K562 (cell line): ENCODE measurements around the gene CLDN20. TPM values are rescaled to one million over a fixed set of nuclear protein-coding genes. Genes with fewer than 3 reads are reported as not detected.

Source experiments
- BCOR ChIP-seq: fragments of 450-650 bp; IDR thresholded peaks from 2 replicates; pipeline ENCODE4 v1.6.1; 2016
- HDAC8 ChIP-seq: fragments of 450-650 bp; IDR thresholded peaks from 2 replicates; pipeline ENCODE4 v1.6.1; 2016; ENCODE audit warnings: mild to moderate bottlenecking, missing genetic modification characterization, moderate library complexity, missing compliant biosample characterization
- JUN ChIP-seq, 2 experiments: sonication (generic) in 1 of 2; formaldehyde crosslinking in 1 of 2; IDR thresholded peaks; 2 replicates each; pipeline versions ENCODE4 v1.6.1 to v1.8.0; 2012 to 2022; ENCODE audit warnings: borderline replicate concordance in 2 of 2, mild to moderate bottlenecking in 2 of 2, improper control_type of control experiment in 1 of 2, low read depth in 1 of 2, low read length in 1 of 2, missing genetic modification reagents in 1 of 2
- KLF10 ChIP-seq: fragments of 250-450 bp; sonication (Bioruptor Pico); IDR thresholded peaks from 2 replicates; pipeline ENCODE4 v1.6.1; 2021; ENCODE audit warnings: matching md5 sums
- MAFF ChIP-seq: IDR thresholded peaks from 2 replicates; pipeline ENCODE4 v1.6.1; 2012; ENCODE audit warnings: low read length, improper control_type of control experiment
- MEF2A ChIP-seq: IDR thresholded peaks from 2 replicates; pipeline ENCODE4 v1.6.1; 2011; ENCODE audit warnings: low read depth, mild to moderate bottlenecking, low read length, moderate library complexity; ENCODE audit not compliant: control insufficient read depth
- PKNOX1 ChIP-seq: fragments of 450-650 bp; IDR thresholded peaks from 2 replicates; pipeline ENCODE4 v1.6.1; 2016
- PTBP1 ChIP-seq: fragments of 200-400 bp; formaldehyde crosslinking; IDR thresholded peaks from 2 replicates; pipeline ENCODE4 v1.6.1; 2017; ENCODE audit warnings: low read depth, low read length
- RAD51 ChIP-seq: fragments of 450-650 bp; IDR thresholded peaks from 2 replicates; pipeline ENCODE4 v1.7.1; 2016; ENCODE audit warnings: low read depth, mild to moderate bottlenecking, borderline replicate concordance
- SETDB1 ChIP-seq: IDR thresholded peaks from one replicate; pipeline ENCODE4 v1.6.1; 2012; ENCODE audit warnings: low read length, control low read depth, inconsistent platforms
- SMC3 ChIP-seq: conservative IDR thresholded peaks from 2 replicates; pipeline ENCODE4 v1.6.1; 2011; ENCODE audit warnings: low read depth, low read length, improper control_type of control experiment; ENCODE audit not compliant: insufficient read depth
- TGIF2 ChIP-seq: sonication (generic); formaldehyde crosslinking; IDR thresholded peaks from 2 replicates; pipeline ENCODE4 v1.8.1; 2022; ENCODE audit warnings: mild to moderate bottlenecking, missing genetic modification reagents, moderate library complexity
- ZC3H11A ChIP-seq: IDR thresholded peaks from 2 replicates; pipeline ENCODE4 v1.6.1; 2012; ENCODE audit warnings: low read depth, low read length, improper control_type of control experiment
- ZFP30 ChIP-seq: fragments of 250-450 bp; sonication (Bioruptor Pico); IDR thresholded peaks from 2 replicates; pipeline ENCODE4 v1.8.0; 2022; ENCODE audit warnings: moderate library complexity, mild to moderate bottlenecking, inconsistent platforms, borderline replicate concordance
- ZNF41 ChIP-seq: fragments of 250-450 bp; sonication (Bioruptor Pico); conservative IDR thresholded peaks from 2 replicates; pipeline ENCODE4 v1.4.0; 2020; ENCODE audit warnings: mild to moderate bottlenecking
- ZNF778 ChIP-seq: fragments of 450-650 bp; formaldehyde crosslinking; IDR thresholded peaks from 2 replicates; pipeline ENCODE4 v1.4.0; 2020; ENCODE audit warnings: mild to moderate bottlenecking, moderate library complexity
- polyA plus RNA-seq, 8 experiments: library from polyadenylated mRNA; depleted of rRNA in 4 of 8; stranded (reverse) in 5 of 8; unstranded in 3 of 8; fragments of >200 nt; fragmentation: Nextera tagmentation in 2 of 8; fragmentation: Illumina TruSeq in 1 of 8; extraction: Ambion mirVana in 2 of 8; extraction: Trizol in 1 of 8; gene quantifications; 2 replicates each; pipeline versions ENCODE4 v1.2.1 to v1.2.3, GENCODE V29; 2011 to 2014; ENCODE audit warnings: inconsistent platforms in 1 of 8, missing spikeins in 1 of 8
- total RNA-seq, 7 experiments: library from RNA; depleted of rRNA in 6 of 7; stranded (reverse); fragments of >200 nt in 6 of 7; fragmentation: Illumina TruSeq in 2 of 7; extraction: Trizol in 2 of 7; gene quantifications; 2 replicates each; pipeline versions ENCODE4 v1.2.1 to v1.2.3, GENCODE V29; 2011 to 2021; ENCODE audit warnings: low replicate concordance in 1 of 7
- TF ChIP-seq, protein P1 (sequence below), 3 experiments: fragments of 200-800 bp in 1 of 3; sonication (Bioruptor generic) in 1 of 3; sonication (generic) in 1 of 3; formaldehyde crosslinking in 1 of 3; IDR thresholded peaks; 2 replicates each; pipeline versions ENCODE4 v1.6.1 to v1.8.0; 2016 to 2022; ENCODE audit warnings: mild to moderate bottlenecking in 2 of 3, missing compliant biosample characterization in 2 of 3, missing genetic modification characterization in 2 of 3, missing genetic modification reagents in 1 of 3
- TF ChIP-seq, protein P2 (sequence below): fragments of 250-450 bp; sonication (Bioruptor Pico); IDR thresholded peaks from 2 replicates; pipeline ENCODE4 v1.4.0; 2020
- TF ChIP-seq, protein P3 (sequence below): sonication (generic); formaldehyde crosslinking; IDR thresholded peaks from 2 replicates; pipeline ENCODE4 v1.8.1; 2023; ENCODE audit warnings: mild to moderate bottlenecking, missing genetic modification reagents
- TF ChIP-seq, protein P4 (sequence below): sonication (generic); formaldehyde crosslinking; IDR thresholded peaks from 2 replicates; pipeline ENCODE4 v1.8.1; 2023; ENCODE audit warnings: mild to moderate bottlenecking, missing genetic modification reagents, moderate library complexity

The CLDN20 gene
- total and polyA plus RNA-seq, 9 of the 15 experiments (the other 6 are each of a cell fraction or from before 2014, with no cell fraction given): not detected

- TF ChIP-seq KLF10 (CRISPR knock-in tag): no peak
- TF ChIP-seq, protein P1, sequence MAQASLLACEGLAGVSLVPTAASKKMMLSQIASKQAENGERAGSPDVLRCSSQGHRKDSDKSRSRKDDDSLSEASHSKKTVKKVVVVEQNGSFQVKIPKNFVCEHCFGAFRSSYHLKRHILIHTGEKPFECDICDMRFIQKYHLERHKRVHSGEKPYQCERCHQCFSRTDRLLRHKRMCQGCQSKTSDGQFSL (CRISPR knock-in tag; IDR thresholded peaks at IDR 0.05): peak; percentile 90
- TF ChIP-seq, protein P1 (tag; IDR thresholded peaks at IDR 0.05): no peak; a peak in 1 of 4 replicates
- no peak for TF ChIP-seq MEF2A
- no peak for TF ChIP-seq TGIF2
- TF ChIP-seq, protein P2, sequence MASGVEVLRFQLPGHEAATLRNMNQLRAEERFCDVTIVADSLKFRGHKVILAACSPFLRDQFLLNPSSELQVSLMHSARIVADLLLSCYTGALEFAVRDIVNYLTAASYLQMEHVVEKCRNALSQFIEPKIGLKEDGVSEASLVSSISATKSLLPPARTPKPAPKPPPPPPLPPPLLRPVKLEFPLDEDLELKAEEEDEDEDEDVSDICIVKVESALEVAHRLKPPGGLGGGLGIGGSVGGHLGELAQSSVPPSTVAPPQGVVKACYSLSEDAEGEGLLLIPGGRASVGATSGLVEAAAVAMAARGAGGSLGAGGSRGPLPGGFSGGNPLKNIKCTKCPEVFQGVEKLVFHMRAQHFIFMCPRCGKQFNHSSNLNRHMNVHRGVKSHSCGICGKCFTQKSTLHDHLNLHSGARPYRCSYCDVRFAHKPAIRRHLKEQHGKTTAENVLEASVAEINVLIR (CRISPR knock-in tag): no peak
- no peak for TF ChIP-seq HDAC8 (tag)
- TF ChIP-seq ZC3H11A: no peak
- peak; percentile 8; the same call in 1 of the 2 replicates for TF ChIP-seq RAD51
- TF ChIP-seq PKNOX1: peak; percentile 61
- TF ChIP-seq MAFF: no peak
- TF ChIP-seq ZNF41 (CRISPR knock-in tag): no peak
- TF ChIP-seq SETDB1: no peak
- TF ChIP-seq SMC3: 0 out of 2 replicates have a peak, but pooled peaks have one; percentile 8
- TF ChIP-seq BCOR: peak; percentile 43; the same call in 1 of the 2 replicates
- TF ChIP-seq, protein P3, sequence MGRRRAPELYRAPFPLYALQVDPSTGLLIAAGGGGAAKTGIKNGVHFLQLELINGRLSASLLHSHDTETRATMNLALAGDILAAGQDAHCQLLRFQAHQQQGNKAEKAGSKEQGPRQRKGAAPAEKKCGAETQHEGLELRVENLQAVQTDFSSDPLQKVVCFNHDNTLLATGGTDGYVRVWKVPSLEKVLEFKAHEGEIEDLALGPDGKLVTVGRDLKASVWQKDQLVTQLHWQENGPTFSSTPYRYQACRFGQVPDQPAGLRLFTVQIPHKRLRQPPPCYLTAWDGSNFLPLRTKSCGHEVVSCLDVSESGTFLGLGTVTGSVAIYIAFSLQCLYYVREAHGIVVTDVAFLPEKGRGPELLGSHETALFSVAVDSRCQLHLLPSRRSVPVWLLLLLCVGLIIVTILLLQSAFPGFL: no peak
- TF ChIP-seq, protein P4, sequence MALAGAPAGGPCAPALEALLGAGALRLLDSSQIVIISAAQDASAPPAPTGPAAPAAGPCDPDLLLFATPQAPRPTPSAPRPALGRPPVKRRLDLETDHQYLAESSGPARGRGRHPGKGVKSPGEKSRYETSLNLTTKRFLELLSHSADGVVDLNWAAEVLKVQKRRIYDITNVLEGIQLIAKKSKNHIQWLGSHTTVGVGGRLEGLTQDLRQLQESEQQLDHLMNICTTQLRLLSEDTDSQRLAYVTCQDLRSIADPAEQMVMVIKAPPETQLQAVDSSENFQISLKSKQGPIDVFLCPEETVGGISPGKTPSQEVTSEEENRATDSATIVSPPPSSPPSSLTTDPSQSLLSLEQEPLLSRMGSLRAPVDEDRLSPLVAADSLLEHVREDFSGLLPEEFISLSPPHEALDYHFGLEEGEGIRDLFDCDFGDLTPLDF (CRISPR knock-in tag): 0 out of 2 replicates have a peak, but pooled peaks have one; percentile 45
- no peak for TF ChIP-seq ZFP30 (CRISPR knock-in tag)
- no peak for TF ChIP-seq ZNF778 (CRISPR knock-in tag)
- TF ChIP-seq PTBP1: no peak
- 0 out of 2 replicates have a peak, but pooled peaks have one; percentile 41 for TF ChIP-seq JUN (IDR thresholded peaks at IDR 0.05; ENCODE audit: borderline replicate concordance, low read depth, low read length)
- TF ChIP-seq JUN (CRISPR knock-in tag; IDR thresholded peaks at IDR 0.05; ENCODE audit: borderline replicate concordance): no peak
Observed at GRCh38 chr6:155314092-155314772, 50.4 kb downstream of the CLDN20 start, which contains the start of gene TFB1M (continued).
